ENCODE measurements around the gene LRFN2.

DNA sequence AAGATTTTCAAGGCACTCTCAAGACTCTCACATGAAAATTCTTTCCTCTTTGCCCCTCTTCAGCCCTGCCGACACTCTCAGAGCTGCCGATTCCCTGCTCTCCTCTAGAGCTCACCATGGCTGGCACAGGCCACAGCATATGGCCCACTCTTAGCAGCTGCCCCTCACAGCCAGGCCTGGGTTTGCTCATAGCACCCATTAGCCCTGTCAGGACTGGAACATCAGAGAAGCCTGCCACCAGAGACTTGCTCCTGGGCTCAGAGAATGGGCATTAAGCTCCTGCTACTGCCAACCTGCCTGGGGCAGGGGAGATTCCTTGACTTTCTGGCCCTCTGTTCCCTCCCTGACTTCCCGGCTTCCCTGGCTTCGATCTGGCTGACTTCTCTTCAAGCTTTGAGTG, 96.7 kb downstream of the LRFN2 start:
- TF ChIP-seq SP1 (IDR thresholded peaks at IDR 0.05) (no peak), GABPA (IDR thresholded peaks at IDR 0.05 in 1 of 2, conservative IDR thresholded peaks at IDR 0.05 in 1 of 2) (no peak), REST (IDR thresholded peaks at IDR 0.05) (no peak), RAD21 (IDR thresholded peaks at IDR 0.05) (no peak), HNF4A (conservative IDR thresholded peaks at IDR 0.05) (no peak)
- TF ChIP-seq, protein P1, sequence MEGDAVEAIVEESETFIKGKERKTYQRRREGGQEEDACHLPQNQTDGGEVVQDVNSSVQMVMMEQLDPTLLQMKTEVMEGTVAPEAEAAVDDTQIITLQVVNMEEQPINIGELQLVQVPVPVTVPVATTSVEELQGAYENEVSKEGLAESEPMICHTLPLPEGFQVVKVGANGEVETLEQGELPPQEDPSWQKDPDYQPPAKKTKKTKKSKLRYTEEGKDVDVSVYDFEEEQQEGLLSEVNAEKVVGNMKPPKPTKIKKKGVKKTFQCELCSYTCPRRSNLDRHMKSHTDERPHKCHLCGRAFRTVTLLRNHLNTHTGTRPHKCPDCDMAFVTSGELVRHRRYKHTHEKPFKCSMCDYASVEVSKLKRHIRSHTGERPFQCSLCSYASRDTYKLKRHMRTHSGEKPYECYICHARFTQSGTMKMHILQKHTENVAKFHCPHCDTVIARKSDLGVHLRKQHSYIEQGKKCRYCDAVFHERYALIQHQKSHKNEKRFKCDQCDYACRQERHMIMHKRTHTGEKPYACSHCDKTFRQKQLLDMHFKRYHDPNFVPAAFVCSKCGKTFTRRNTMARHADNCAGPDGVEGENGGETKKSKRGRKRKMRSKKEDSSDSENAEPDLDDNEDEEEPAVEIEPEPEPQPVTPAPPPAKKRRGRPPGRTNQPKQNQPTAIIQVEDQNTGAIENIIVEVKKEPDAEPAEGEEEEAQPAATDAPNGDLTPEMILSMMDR (IDR thresholded peaks at IDR 0.05; ENCODE audit: low read depth, low read length, missing input control): no peak
